MM.1S (cell line): ENCODE measurements around the gene CREG1.

ENCODE experiments used
- CTCF ChIP-seq: fragments of 300-600 bp; sonication (generic); IDR thresholded peaks from 2 replicates; pipeline ENCODE4 v1.5.1; 2016; ENCODE audit warnings: antibody characterized with exemption, low read length, mixed read lengths
- EZH2 ChIP-seq: fragments of 300-600 bp; sonication (generic); optimal IDR thresholded peaks from 2 replicates; pipeline ENCODE3; 2017; ENCODE audit warnings: low read depth, mild to moderate bottlenecking, antibody characterized with exemption, low read length, mixed read lengths

GRCh38 chr1:167599957-167600581, 46.5 kb upstream of the CREG1 start:
- peak; percentile 95 for TF ChIP-seq CTCF
- TF ChIP-seq EZH2: no peak
